ENCODE measurements around the gene BCAN. TPM values are rescaled to one million over a fixed set of nuclear protein-coding genes. Genes with fewer than 3 reads are reported as not detected.

Gene BCAN
- total RNA-seq, 1 donor from 2014 or later, result not detected

DNA sequence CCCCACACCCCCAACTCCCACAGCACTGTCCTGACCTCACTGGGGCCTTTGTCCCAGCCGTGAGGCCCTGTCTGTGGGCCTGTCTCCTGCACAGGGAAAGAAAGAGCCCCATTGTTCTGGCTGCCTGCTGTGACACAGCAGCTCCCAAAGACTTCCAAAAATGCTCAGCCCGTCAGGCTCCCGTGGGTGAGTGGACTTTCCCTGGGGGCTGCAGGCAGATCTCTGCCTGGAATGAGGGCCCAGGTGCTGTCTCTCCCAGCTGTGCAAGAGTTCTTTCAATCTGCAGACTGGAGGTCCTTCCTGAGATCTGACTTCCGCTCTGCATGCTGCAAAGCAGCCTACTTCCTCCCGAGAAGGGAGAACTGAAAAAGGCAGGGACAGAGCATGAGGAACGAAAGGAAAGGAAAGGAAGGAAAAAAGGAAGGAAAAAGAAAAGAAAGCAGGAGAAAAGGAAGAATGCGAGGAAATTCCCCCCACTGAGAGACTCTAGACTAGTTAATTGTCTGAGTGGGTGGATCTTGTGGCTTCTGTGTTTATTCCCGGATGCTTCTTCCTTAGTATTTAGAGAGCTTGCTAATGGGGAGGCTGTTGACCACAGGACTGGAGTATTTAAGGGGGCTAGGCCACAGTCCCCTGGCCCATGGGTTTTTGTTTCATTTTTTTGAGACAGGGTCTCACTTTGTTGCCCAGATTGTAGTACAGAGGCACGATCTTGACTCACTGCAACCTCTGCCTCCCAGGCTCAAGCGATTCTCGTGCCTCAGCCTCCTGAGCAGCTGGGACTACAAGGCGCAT lies 20.3 kb downstream of the BCAN start:
- H3K36me3 Mint-ChIP-seq (ENCODE audit: low read depth), result no peaks in the 10 kb centered on the region
- H3K27ac Mint-ChIP-seq, result peak overlapping the region; percentile 38
- intact Hi-C loops (cut with micrococcal nuclease), result no loop called here
- H3K9me3 Mint-ChIP-seq, result no peaks in the 10 kb centered on the region
- no peak for DNase-seq (ENCODE audit: low spot score)
- peaks cover 14% of the 10 kb centered on the region for H3K27me3 Mint-ChIP-seq (ENCODE audit: insufficient read depth)
- H3K4me1 Mint-ChIP-seq (ENCODE audit: low read depth), result peaks cover 45% of the 10 kb centered on the region
- peak overlapping the region; percentile 0 for H3K4me3 Mint-ChIP-seq

DNA sequence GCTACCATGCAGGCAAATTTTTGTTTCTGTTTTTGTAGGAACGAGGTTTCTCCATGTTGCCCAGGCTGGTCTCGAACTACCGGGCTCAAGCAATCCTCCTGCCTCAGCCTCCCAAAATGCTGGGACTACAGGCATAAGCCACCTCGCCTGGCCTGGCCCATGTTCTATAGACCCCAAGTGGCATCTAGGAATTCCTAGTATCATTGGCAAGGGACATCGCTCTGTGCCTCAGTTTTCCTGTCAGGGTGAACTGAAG lies 20.8 kb downstream of the BCAN start:
- Mint-ChIP-seq H3K27me3 (ENCODE audit: insufficient read depth) (peaks cover 8% of the 10 kb centered on the region), H3K4me1 (ENCODE audit: low read depth) (peaks cover 40% of the 10 kb centered on the region), H3K27ac (peak overlapping the region; percentile 8), H3K4me3 (no peak overlapping the region), H3K9me3 (no peaks in the 10 kb centered on the region), H3K36me3 (ENCODE audit: low read depth) (no peaks in the 10 kb centered on the region)
- DNase-seq (ENCODE audit: low spot score), result no peak
- intact Hi-C loops (cut with micrococcal nuclease), result no loop called here

DNA sequence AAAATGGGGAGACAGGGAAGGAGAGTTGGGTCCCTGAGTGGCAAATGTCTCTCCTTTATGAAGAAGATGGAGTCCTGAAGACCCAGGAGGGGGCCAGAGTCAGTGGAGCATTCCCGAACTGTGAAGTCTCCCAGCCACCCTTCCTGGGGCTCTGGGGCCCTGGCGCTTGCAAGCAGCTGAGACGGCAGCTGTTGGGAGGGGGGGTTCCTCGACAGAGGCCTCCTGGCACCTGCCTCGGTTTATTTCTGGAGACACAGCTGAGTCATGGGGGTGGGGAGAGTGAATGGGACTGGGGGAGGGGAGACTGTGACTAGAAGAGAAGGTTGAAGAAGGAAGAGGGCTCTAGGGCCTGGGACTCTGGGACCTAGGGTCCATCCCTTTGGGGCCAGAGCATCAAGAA lies 21.3 kb downstream of the BCAN start:
- DNase-seq (ENCODE audit: low spot score), result no peak
- H3K36me3 Mint-ChIP-seq (ENCODE audit: low read depth), result no peaks in the 10 kb centered on the region
- H3K27ac Mint-ChIP-seq, result no peak overlapping the region
- peaks cover 36% of the 10 kb centered on the region for H3K4me1 Mint-ChIP-seq (ENCODE audit: low read depth)
- H3K4me3 Mint-ChIP-seq, result no peak overlapping the region
- H3K27me3 Mint-ChIP-seq (ENCODE audit: insufficient read depth), result peaks cover 8% of the 10 kb centered on the region
- intact Hi-C loops (cut with micrococcal nuclease), result no loop called here
- no peaks in the 10 kb centered on the region for H3K9me3 Mint-ChIP-seq

DNA sequence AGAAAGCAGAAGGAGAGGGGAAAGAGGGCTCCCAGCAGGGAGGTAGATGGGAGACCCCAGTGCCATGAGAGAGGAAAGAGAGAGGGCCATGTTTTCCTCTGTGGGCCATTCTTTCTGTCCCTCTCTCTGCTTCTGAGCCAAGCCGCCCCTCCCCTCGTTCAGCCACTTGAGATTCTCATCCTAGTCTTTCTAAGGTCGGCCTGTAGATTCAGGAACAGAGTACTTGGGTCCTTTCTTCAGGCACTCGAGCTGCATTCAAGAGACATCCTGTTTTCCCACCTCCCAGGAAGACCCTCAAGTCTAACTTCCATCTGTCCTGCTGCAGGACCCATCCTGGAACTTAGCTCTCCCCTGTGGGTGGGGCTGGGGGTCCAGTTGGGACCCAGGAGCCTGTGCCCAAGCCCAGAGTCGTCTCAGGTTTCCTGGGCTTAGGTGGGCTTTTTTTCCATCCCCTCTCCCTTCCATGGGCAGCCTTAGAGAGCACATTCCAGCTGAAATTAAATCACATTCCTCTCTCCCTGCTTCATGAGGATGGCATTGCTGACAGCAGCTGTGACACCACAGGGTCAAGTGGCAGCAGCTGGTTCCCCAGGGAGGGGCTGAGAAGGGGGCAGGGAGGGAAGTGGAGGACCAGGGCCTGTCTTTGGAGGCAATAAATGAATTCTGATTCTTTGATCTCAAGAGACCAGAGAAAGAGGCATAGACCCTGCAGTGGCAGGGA lies 22.3 kb downstream of the BCAN start:
- Mint-ChIP-seq H3K9me3 (no peaks in the 10 kb centered on the region), H3K36me3 (ENCODE audit: low read depth) (no peaks in the 10 kb centered on the region), H3K4me1 (ENCODE audit: low read depth) (peaks cover 34% of the 10 kb centered on the region), H3K4me3 (no peak overlapping the region), H3K27ac (no peak overlapping the region), H3K27me3 (ENCODE audit: insufficient read depth) (peaks cover 8% of the 10 kb centered on the region)
- intact Hi-C loops (cut with micrococcal nuclease), result no loop called here
- no peak for DNase-seq (ENCODE audit: low spot score)

DNA sequence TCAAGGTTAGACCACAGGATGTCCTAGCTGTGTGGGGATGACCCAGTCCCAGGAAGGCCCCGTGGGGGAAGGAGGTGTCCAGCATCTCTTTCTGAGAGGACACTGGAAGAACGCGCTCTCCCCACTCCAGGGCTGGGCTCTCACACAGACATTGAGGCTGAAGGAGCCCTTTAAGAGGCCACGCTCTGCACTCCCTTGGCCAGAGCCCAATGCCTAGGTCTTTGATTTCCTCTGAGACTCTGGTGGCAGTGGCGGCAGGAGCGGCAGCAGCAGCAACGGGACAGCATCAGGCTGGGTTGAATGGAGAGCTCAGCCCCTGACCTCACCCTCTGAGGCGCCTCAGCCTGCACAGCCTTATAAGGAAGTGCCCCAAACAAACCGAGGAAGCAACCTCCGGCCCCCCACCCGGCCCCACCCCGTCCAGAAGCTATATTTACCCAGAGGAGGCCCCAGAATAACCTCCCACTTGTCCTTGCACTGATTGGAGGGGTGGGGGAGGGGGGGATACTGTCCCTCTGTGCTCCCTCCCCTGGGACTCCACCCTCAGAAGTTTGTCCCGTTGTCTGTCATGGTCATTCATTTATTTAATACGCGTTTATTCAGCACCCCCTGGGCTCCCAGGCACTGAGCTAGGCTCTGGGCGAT lies 23.0 kb downstream of the BCAN start:
- Mint-ChIP-seq H3K27ac (no peak overlapping the region), H3K4me1 (ENCODE audit: low read depth) (peaks cover 27% of the 10 kb centered on the region), H3K4me3 (no peak overlapping the region), H3K36me3 (ENCODE audit: low read depth) (no peaks in the 10 kb centered on the region), H3K27me3 (ENCODE audit: insufficient read depth) (peaks cover 8% of the 10 kb centered on the region), H3K9me3 (no peaks in the 10 kb centered on the region)
- intact Hi-C loops (cut with micrococcal nuclease), result no loop called here
- no peak for DNase-seq (ENCODE audit: low spot score)

DNA sequence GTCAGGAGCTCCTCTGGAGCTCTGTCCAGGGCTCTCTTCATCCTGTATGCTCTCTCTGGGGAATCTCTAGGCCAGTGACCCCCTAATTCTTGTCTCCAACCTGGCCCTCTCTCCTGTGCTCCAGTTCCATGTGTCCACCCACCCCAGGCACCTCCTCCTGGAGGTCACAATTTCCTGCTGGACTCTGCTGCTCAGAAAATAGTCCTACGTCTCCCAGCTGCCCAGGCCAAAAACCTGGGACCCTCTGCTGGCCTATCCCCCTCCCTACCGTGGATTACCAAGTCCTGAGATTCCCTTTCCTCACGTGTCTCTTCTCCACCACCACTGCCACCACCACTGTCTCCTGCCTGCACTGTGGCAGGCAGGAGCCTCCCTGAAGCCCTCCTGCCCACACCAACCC lies 23.6 kb downstream of the BCAN start:
- intact Hi-C loops (cut with micrococcal nuclease), result no loop called here
- Mint-ChIP-seq H3K4me3 (no peak overlapping the region), H3K9me3 (no peaks in the 10 kb centered on the region), H3K4me1 (ENCODE audit: low read depth) (peaks cover 23% of the 10 kb centered on the region), H3K27me3 (ENCODE audit: insufficient read depth) (peaks cover 8% of the 10 kb centered on the region), H3K27ac (no peak overlapping the region), H3K36me3 (ENCODE audit: low read depth) (no peaks in the 10 kb centered on the region)
- no peak for DNase-seq (ENCODE audit: low spot score)

DNA sequence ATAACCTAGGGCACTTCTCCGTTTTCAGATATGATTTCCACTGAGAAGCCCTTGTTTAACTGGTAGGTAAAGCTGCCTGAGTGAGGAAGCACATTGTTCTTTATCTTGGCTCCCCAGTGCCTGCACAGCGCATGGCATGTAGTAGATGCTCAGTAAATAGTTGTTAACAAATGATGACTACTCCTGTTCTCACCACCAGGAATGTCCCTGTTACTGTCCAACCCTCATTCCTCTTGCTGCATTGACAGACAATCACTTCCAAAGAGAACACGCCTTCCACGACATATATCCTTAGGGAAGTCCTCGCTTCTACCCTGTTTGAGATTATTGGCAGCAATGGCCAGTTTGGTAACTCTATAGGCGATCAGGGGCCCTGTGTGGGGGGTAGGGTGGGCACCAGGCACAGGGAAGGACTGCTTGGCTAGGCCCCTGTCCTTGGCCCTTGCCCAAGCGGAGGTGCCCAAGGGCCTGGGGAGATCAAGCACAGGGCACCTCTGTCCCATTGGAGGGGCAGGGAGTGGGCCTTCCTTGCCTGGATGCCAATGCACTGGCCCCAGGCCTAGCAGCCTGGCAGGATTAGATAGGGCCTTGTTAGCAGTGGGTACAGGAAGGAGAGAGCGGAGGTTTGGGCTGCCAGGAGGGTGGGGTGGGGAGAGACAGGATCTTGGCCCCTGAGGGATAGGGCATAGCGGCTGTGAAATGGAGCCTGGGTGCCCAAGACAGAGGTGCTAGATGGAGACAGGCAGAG lies 25.1 kb downstream of the BCAN start:
- intact Hi-C loops (cut with micrococcal nuclease), result no loop called here
- Mint-ChIP-seq H3K9me3 (no peaks in the 10 kb centered on the region), H3K4me3 (no peak overlapping the region), H3K4me1 (ENCODE audit: low read depth) (peaks cover 14% of the 10 kb centered on the region), H3K27me3 (ENCODE audit: insufficient read depth) (peaks cover 19% of the 10 kb centered on the region), H3K27ac (no peak overlapping the region), H3K36me3 (ENCODE audit: low read depth) (no peaks in the 10 kb centered on the region)
- DNase-seq (ENCODE audit: low spot score), result no peak

DNA sequence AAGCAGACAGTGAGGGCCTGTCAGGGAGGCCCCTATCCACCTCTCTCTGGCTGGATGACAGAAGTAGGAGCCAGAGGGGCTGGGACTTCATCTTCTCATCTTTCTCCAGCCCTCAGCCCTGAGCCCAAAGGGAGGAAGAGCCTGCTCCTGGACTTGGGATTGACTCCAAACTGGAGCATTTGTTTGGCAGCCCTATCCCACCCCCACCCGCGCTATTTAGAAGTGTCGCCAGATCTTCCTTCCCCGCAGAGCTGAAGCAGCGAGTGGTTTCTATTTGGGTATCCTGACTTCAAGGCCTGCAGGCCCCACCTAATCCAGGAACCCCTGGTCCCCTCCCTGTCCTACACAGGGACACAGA lies 25.7 kb downstream of the BCAN start:
- H3K27me3 Mint-ChIP-seq (ENCODE audit: insufficient read depth), result peaks cover 25% of the 10 kb centered on the region
- H3K9me3 Mint-ChIP-seq, result no peaks in the 10 kb centered on the region
- H3K4me1 Mint-ChIP-seq (ENCODE audit: low read depth), result peaks cover 10% of the 10 kb centered on the region
- no peak for DNase-seq (ENCODE audit: low spot score)
- H3K27ac Mint-ChIP-seq, result no peak overlapping the region
- no peak overlapping the region for H3K4me3 Mint-ChIP-seq
- intact Hi-C loops (cut with micrococcal nuclease), result no loop called here
- H3K36me3 Mint-ChIP-seq (ENCODE audit: low read depth), result no peaks in the 10 kb centered on the region

DNA sequence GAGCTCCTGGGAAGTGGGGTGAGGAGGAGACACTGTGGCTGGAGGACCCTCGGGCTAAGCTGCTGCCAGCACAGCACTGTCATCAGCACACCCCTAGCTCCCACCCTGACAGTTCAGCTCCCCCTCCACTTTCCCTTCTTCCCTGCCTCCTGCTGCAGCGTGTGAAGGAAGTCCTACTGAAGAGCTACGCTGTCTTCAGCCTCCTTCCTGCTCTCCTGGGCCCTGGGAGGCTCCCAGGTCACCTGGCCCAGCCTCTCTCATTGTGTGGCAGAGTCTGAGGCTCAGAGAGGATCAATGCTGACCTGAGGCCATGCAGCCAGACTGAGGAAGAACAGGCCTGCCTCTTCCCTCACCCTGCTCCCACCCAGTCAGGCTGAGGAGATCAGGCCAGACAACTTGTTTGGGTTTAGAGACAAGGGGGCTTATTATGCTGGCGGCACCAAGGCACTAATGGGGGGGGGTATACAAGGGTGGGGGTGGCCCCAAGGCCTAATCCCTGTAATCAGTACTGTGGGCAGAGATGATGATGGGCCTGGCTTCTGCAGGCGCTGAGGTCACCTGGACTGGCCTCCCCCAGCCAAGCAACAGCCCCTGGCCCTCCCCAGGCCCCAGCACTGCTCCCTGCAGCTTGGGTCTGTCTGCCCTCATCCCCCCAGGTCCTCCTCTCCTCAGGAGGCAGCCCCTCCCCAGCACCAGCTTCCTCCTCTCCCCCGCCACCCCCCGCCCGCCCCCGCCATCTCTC lies 26.2 kb downstream of the BCAN start:
- H3K4me1 Mint-ChIP-seq (ENCODE audit: low read depth), result peaks cover 5% of the 10 kb centered on the region
- H3K9me3 Mint-ChIP-seq, result no peaks in the 10 kb centered on the region
- no peak overlapping the region for H3K27ac Mint-ChIP-seq
- intact Hi-C loops (cut with micrococcal nuclease), result no loop called here
- no peak overlapping the region for H3K4me3 Mint-ChIP-seq
- H3K27me3 Mint-ChIP-seq (ENCODE audit: insufficient read depth), result peaks cover 27% of the 10 kb centered on the region
- DNase-seq (ENCODE audit: low spot score), result no peak
- H3K36me3 Mint-ChIP-seq (ENCODE audit: low read depth), result no peaks in the 10 kb centered on the region

DNA sequence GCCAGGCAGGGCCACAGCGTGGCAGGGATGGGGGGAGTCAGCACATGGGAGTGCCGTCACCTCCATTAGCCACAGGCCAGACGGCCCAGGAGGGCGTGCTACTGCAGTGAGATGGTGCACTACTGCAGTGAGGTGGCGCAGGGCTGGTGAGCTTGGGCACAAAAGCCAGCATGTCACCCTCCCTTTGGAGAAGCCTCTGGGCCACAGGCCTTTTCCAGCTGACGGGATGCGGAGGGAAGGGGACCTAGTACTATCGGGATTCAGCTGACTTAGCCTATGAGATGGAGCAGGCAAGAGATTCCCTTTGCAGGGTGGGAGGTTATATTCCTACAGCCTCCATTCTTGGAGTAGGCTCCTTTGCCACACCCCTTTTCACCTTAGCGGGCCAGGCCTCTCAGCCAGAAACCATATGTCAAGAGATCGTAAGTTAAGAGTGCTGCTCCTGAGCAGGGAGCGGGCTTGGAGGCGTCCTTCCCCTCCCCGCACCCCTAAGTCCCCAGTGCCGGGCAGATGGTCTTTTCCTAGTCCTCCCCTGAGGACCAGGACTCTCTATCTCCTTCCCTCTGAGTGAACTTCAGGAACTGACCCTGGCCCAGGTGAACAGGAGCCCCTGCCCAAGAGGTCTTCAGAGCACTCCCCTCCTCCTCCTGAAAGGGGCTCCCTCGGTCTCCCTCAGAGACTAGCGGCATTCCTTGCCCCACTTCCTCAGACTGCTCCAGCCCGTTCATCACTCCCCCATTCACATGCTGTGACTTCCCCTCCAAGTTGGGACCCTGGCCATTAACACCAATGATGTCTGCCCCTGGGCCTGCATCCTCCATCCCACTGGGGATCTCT lies 27.1 kb downstream of the BCAN start:
- peaks cover 30% of the 10 kb centered on the region for H3K27me3 Mint-ChIP-seq (ENCODE audit: insufficient read depth)
- H3K4me1 Mint-ChIP-seq (ENCODE audit: low read depth), result no peaks in the 10 kb centered on the region
- H3K27ac Mint-ChIP-seq, result no peak overlapping the region

DNA sequence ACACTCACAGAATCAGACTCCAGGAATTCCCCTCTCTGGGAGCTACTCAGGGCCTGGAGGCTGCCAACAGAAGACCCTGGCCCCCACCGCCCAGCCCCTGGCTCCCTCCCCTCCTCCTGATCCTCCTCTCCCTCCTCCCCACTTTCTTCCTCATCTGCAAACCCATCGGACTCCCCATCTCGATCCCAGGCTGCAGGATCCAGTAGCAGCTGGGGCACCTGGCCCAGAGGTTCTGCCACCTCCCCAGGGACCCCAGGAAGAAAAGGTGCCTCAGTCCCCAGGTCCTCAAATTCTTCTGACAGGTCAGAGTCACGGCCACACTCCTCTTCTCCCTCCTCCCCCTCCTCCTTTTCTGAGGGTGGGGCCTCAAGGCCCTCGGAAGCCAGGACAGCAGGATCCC lies 27.9 kb downstream of the BCAN start:
- Mint-ChIP-seq H3K36me3 (ENCODE audit: low read depth) (no peaks in the 10 kb centered on the region), H3K4me3 (no peak overlapping the region), H3K9me3 (no peaks in the 10 kb centered on the region), H3K27ac (no peak overlapping the region), H3K27me3 (ENCODE audit: insufficient read depth) (peaks cover 35% of the 10 kb centered on the region), H3K4me1 (ENCODE audit: low read depth) (no peaks in the 10 kb centered on the region)
- intact Hi-C loops (cut with micrococcal nuclease), result no loop called here
- DNase-seq (ENCODE audit: low spot score), result no peak

More for the DNA sequence above, 27.1 kb downstream of the BCAN start:
- Mint-ChIP-seq H3K4me3 (no peak overlapping the region), H3K36me3 (ENCODE audit: low read depth) (no peaks in the 10 kb centered on the region), H3K9me3 (no peaks in the 10 kb centered on the region)
- intact Hi-C loops (cut with micrococcal nuclease), result no loop called here
- DNase-seq (ENCODE audit: low spot score), result no peak

DNA sequence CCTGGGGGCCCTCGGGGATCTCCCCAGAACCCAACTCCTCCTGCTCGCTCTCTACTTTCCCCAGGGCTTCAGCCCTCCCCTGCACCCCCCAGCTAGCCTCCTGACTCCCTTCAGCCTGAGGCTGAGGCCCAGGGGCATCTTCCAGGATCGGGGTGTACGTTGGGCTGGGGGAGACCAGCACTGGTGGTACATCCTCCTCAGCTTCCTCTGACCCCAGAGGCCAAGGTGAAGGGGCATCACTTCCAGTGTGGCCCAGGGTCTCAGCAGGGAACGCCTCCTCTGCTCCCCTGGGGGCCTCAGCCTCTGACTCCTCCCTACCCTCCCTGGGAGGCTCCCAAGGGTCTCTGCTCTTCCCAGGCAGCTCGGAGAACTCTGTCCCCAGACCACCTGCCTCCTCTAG lies 28.4 kb downstream of the BCAN start:
- no peaks in the 10 kb centered on the region for H3K36me3 Mint-ChIP-seq (ENCODE audit: low read depth)

More for the DNA sequence above, 28.4 kb downstream of the BCAN start:
- no peak overlapping the region for H3K4me3 Mint-ChIP-seq
- no peaks in the 10 kb centered on the region for H3K9me3 Mint-ChIP-seq
- H3K27ac Mint-ChIP-seq, result no peak overlapping the region
- intact Hi-C loops (cut with micrococcal nuclease), result no loop called here
- H3K4me1 Mint-ChIP-seq (ENCODE audit: low read depth), result no peaks in the 10 kb centered on the region
- H3K27me3 Mint-ChIP-seq (ENCODE audit: insufficient read depth), result peaks cover 36% of the 10 kb centered on the region
- no peak for DNase-seq (ENCODE audit: low spot score)

All from activated T-helper 1 cell treated with anti-CD3 and anti-CD28 coated beads, Interleukin-12 subunit alpha, Interleukin-12 subunit beta, Interleukin-2, Interleukin-4 antibody, amounts not matched to agents 30 ng/mL and 10 ng/mL and 1 ng/mL, durations not matched to agents 14 hours and 24 hours and 36 hours (primary cell).